A673 (cell line): ENCODE results near the gene IFT122. TPM values are rescaled to one million over a fixed set of nuclear protein-coding genes. Genes with fewer than 3 reads are reported as not detected.

Experiments used
- BruUV-seq: library from RNA; stranded (reverse); fragments of 400-500 nt; replicated peaks from 2 replicates; lab custom pipeline; 2021; lab: Mats Ljungman, UMichigan
- CTCF ChIA-PET: fragments of 300-600 bp; sonication (Branson Sonifier 250); formaldehyde crosslinking; loops from one replicate; lab custom pipeline; 2022; ENCODE audit warnings: antibody characterized with exemption; lab: Charles Lee
- POLR2A ChIA-PET: fragments of 300-600 bp; sonication (Branson Sonifier 250); formaldehyde crosslinking; loops from one replicate; lab custom pipeline; 2022; ENCODE audit warnings: antibody characterized with exemption; ENCODE audit not compliant: low non-redundant PET; lab: Charles Lee
- DNase-seq: peaks from one replicate; pipeline ENCODE4 v3.0.0-alpha.2; 2015; ENCODE audit warnings: low spot score
- H3K27ac ChIP-seq: fragments of 200-600 bp; sonication (generic); 2 replicates; pipeline ENCODE4 v1.5.1; 2016; ENCODE audit warnings: mixed run types, low read depth, mild to moderate bottlenecking, mixed read lengths, antibody characterized with exemption, low read length; ENCODE audit not compliant: poor library complexity, severe bottlenecking
- H3K27me3 ChIP-seq: fragments of 200-600 bp; sonication (generic); replicated peaks from 2 replicates; pipeline ENCODE4 v1.6.1; 2017; ENCODE audit warnings: mixed run types, low read depth, mild to moderate bottlenecking, mixed read lengths, antibody characterized with exemption, low read length; ENCODE audit not compliant: insufficient read depth, poor library complexity
- H3K36me3 ChIP-seq: fragments of 200-600 bp; sonication (generic); 2 replicates; pipeline ENCODE4 v1.6.1; 2016; ENCODE audit warnings: mixed run types, mild to moderate bottlenecking, mixed read lengths, antibody characterized with exemption, low read length; ENCODE audit not compliant: insufficient read depth, poor library complexity, severe bottlenecking
- H3K4me1 ChIP-seq: fragments of 200-600 bp; sonication (generic); 2 replicates; pipeline ENCODE4 v1.6.1; 2017; ENCODE audit warnings: mixed run types, mild to moderate bottlenecking, mixed read lengths, antibody characterized with exemption, low read length; ENCODE audit not compliant: insufficient read depth, poor library complexity, severe bottlenecking
- H3K4me3 ChIP-seq: fragments of 200-600 bp; sonication (generic); 2 replicates; pipeline ENCODE4 v1.5.1; 2016; ENCODE audit warnings: low read depth, mixed run types, mild to moderate bottlenecking, mixed read lengths, low read length; ENCODE audit not compliant: poor library complexity, severe bottlenecking
- H3K9me3 ChIP-seq: fragments of 200-600 bp; sonication (generic); 2 replicates; pipeline ENCODE4 v1.6.1; 2016; ENCODE audit warnings: mixed run types, low read depth, mild to moderate bottlenecking, mixed read lengths, antibody characterized with exemption, low read length; ENCODE audit not compliant: poor library complexity, severe bottlenecking
- CTCF ChIP-seq: fragments of 300-800, 200-600 bp; sonication (generic); conservative IDR thresholded peaks from 2 replicates; pipeline ENCODE4 v1.5.1; 2017; ENCODE audit warnings: low read depth, mild to moderate bottlenecking, antibody characterized with exemption, low read length, moderate library complexity, mixed read lengths
- EZH2 ChIP-seq: fragments of 200-600 bp; sonication (generic); IDR thresholded peaks from 2 replicates; pipeline ENCODE4 v1.6.1; 2017; ENCODE audit warnings: borderline replicate concordance, low read depth, mild to moderate bottlenecking, mixed read lengths, antibody characterized with exemption, low read length; ENCODE audit not compliant: poor library complexity, severe bottlenecking
- intact Hi-C: fragments of 100-400 bp; cut with micrococcal nuclease; formaldehyde crosslinking; loops from one replicate; pipeline ENCODE4 v1.10.0; 2022; ENCODE audit not compliant: unreplicated experiment
- total RNA-seq: library from RNA; stranded (reverse); gene quantifications from 2 replicates; pipeline ENCODE4 v1.2.3, GENCODE V29; 2021

IFT122 gene
- total RNA-seq, 1 experiment from 2014 or later: 48.2 TPM

GRCh38 chr3:129463716-129464115 lies 23.7 kb downstream of the IFT122 start:
- BruUV-seq: no TSS peak
- no peak for DNase-seq
- intact Hi-C loops: no loop called here
- Histone ChIP-seq H3K9me3 (no peaks in the 10 kb centered on the region), H3K4me1 (no peaks in the 10 kb centered on the region), H3K36me3 (peaks cover 7% of the 10 kb centered on the region), H3K27ac (no peak overlapping the region), H3K27me3 (no peaks in the 10 kb centered on the region), H3K4me3 (no peak overlapping the region)
- CTCF ChIA-PET: interaction anchor here (0.5 kb wide), 1 partner anchor 1933 kb away, joined by 6 read pairs; no protein-coding TSS in a partner anchor
- POLR2A ChIA-PET: no interaction called here
- TF ChIP-seq CTCF (no peak), EZH2 (no peak)

- BruUV-seq: no TSS peak
- H3K36me3 ChIP-seq: peaks cover 4% of the 10 kb centered on the region
- no peak overlapping the region for H3K4me3 ChIP-seq
- ChIA-PET CTCF (no interaction called here), POLR2A (no interaction called here)
- H3K9me3 ChIP-seq: no peaks in the 10 kb centered on the region
- no peak overlapping the region for H3K27ac ChIP-seq
- no peak for DNase-seq
- intact Hi-C loops: no loop called here
- no peaks in the 10 kb centered on the region for H3K27me3 ChIP-seq
- H3K4me1 ChIP-seq: no peaks in the 10 kb centered on the region
- TF ChIP-seq CTCF: no peak
- TF ChIP-seq EZH2: no peak
These were observed 27.9 kb downstream of the IFT122 start for GRCh38 chr3:129467932-129468331.

GRCh38 chr3:129469026-129469425 lies 29.0 kb downstream of the IFT122 start:
- BruUV-seq: no TSS peak
- TF ChIP-seq EZH2: no peak
- TF ChIP-seq CTCF: no peak
- Histone ChIP-seq H3K9me3 (no peaks in the 10 kb centered on the region), H3K4me3 (no peak overlapping the region), H3K27ac (no peak overlapping the region), H3K27me3 (no peaks in the 10 kb centered on the region), H3K36me3 (peaks cover 4% of the 10 kb centered on the region), H3K4me1 (no peaks in the 10 kb centered on the region)
- intact Hi-C loops: no loop called here
- ChIA-PET POLR2A (no interaction called here), CTCF (no interaction called here)
- DNase-seq: no peak
